ENCODE results near the gene ADGRA1. TPM values are rescaled to one million over a fixed set of nuclear protein-coding genes. Genes with fewer than 3 reads are reported as not detected.
A peak's percentile ranks its signal among the peaks of the same experiment; 100 is the strongest.
"Not testable (repeated sequence)": the region's sequence is repeated elsewhere in the genome, so short reads cannot be mapped to it uniquely, and the experiment has no call there.

The ADGRA1 gene
- total and polyA plus RNA-seq, 2 of the 8 experiments (the other 6 are each of a cell fraction or from before 2014, with no cell fraction given): 0.17 to 0.21 TPM

DNA sequence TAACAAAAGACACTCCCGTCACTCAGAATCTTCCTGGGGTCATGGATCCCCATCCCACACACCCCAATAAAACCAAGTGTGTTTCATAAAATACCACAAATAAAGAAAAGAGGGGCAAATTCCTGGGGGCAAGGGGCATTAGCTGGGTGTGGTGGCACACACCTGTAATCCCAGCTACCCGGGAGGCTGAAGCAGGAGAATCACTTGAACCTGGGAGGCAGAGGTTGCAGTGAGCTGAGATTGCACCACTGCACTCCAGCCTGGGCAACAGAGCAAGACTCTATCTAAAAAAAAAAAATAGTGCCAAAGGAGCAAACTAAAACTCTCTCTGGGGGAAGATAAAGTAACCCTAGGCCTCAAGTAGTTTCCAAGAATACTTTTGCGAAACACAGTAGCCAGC, 63.3 kb downstream of the ADGRA1 start:
- Histone ChIP-seq H3K27ac (ENCODE audit: low read depth, low read length) (peak overlapping the region; percentile 91), H2BK12ac (ENCODE audit: low read depth, low read length) (peak overlapping the region; percentile 92), H3K18ac (ENCODE audit: extremely low read depth, low read length) (peak overlapping the region; percentile 96), H2BK120ac (replicated peaks; ENCODE audit: low read depth, low read length) (peak overlapping the region; percentile 100), H2BK15ac (ENCODE audit: low read length) (0 out of 2 replicates have a peak overlapping the region, but pooled peaks have one; percentile 88), H3K4me1 (replicated peaks in 1 of 4; ENCODE audit: control insufficient read depth in 3 of 4, insufficient read depth in 4 of 4, low read length in 3 of 4) (peaks cover 3 to 10% (median 6%) of the 10 kb centered on the region in 4 experiments), H3K56ac (replicated peaks; ENCODE audit: insufficient read length, low read depth, low read length) (peak overlapping the region; percentile 20), H4K91ac (replicated peaks; ENCODE audit: insufficient read length, low read length) (peak overlapping the region; percentile 100), H3K9me3 (ENCODE audit: insufficient read depth in 2 of 2, low read depth in 1 of 2, low read length in 1 of 2) (peaks cover 0 to 14% of the 10 kb centered on the region in 2 experiments; a peak in 2 of 4 replicates), H2BK20ac (ENCODE audit: low read length) (peak overlapping the region; percentile 75; the same call in 1 of the 2 replicates), H3K4me3 (ENCODE audit: extremely low read depth in 1 of 4, insufficient read depth in 2 of 4, low read depth in 3 of 4, low read length in 4 of 4) (peak overlapping the region in 1 of 4 experiments; percentile 33; a peak in 3 of 8 replicates), H3K4ac (replicated peaks; ENCODE audit: insufficient read length, low read depth, low read length) (peak overlapping the region; percentile 100), H2BK5ac (ENCODE audit: low read depth, low read length) (peak overlapping the region; percentile 98), H2AK5ac (ENCODE audit: low read depth, low read length) (peak overlapping the region; percentile 70; the same call in 1 of the 2 replicates), H3K4me2 (ENCODE audit: insufficient read depth in 1 of 2, low read depth in 2 of 2, low read length in 2 of 2) (peak overlapping the region; percentile 28 to 50; a peak in 3 of 4 replicates)
- H3K79me2 ChIP-seq (ENCODE audit: control insufficient read depth in 1 of 2, insufficient read depth in 2 of 2, low read length in 2 of 2); H2AFZ ChIP-seq (ENCODE audit: low read length); H3K14ac ChIP-seq (ENCODE audit: insufficient read length); H4K20me1 ChIP-seq (replicated peaks in 1 of 2; ENCODE audit: control insufficient read depth in 1 of 2, insufficient read depth in 2 of 2, low read length in 2 of 2); DNase-seq (ENCODE audit: low read depth in 1 of 2, low spot score in 2 of 2); H3K23ac ChIP-seq (ENCODE audit: insufficient read length); H3K9ac ChIP-seq (replicated peaks in 1 of 4; ENCODE audit: extremely low read depth in 1 of 4, low read depth in 3 of 4, low read length in 3 of 4); H3K36me3 ChIP-seq (ENCODE audit: control insufficient read depth in 2 of 4, insufficient read depth in 4 of 4, low read length in 3 of 4); H3K27me3 ChIP-seq (replicated peaks in 1 of 4; ENCODE audit: control insufficient read depth in 3 of 4, extremely low read depth in 1 of 4, insufficient read depth in 3 of 4, low read length in 3 of 4); H4K8ac ChIP-seq (ENCODE audit: extremely low read depth, insufficient read depth, low read length); H4K5ac ChIP-seq (ENCODE audit: insufficient read length, low read depth, low read length); FAIRE-seq; H3K23me2 ChIP-seq (ENCODE audit: low read depth, low read length); H3K79me1 ChIP-seq (ENCODE audit: low read depth, low read length): not testable (repeated sequence)
- ChIA-PET POLR2A (ENCODE audit: partially characterized antibody) (interaction anchor here (1.1 to 1.2 kb wide), 2 partner anchors 13 to 56 kb away, joined by 3 read pairs; no protein-coding TSS in a partner anchor), CTCF (ENCODE audit: partially characterized antibody) (interaction anchor here (3.7 kb wide), 1 partner anchor 8 kb away, joined by 13 read pairs; no protein-coding TSS in a partner anchor)
- TF ChIP-seq KDM1A (IDR thresholded peaks at IDR 0.05; ENCODE audit: borderline replicate concordance, low read length): peak; percentile 73; the same call in 1 of the 2 replicates
- WGBS, 2 experiments (ENCODE audit: extremely low coverage in 1 of 2, insufficient coverage in 1 of 2, insufficient read length in 1 of 2, insufficient replicate concordance in 2 of 2, low coverage in 1 of 2, low lambda C conversion rate in 2 of 2, missing lambda C conversion rate in 1 of 2): 54% methylated on average over 3 of the region's 3 CpGs; no CpG with 5 or more reads in 1 of the 2 experiments
